NCI-H446 treated with DMSO at 0.1 percent for 48 hours (cell line): ENCODE measurements around the gene IGF1R.
"Not testable (repeated sequence)": the region's sequence is repeated elsewhere in the genome, so short reads cannot be mapped to it uniquely, and the experiment has no call there.

Source experiments
- DNase-seq: peaks from one replicate; lab custom pipeline; 2025; lab: John Stamatoyannopoulos, UW

IGF1R gene

GRCh38 chr15:98998279-98998678, 349.9 kb downstream of the IGF1R start:
- DNase-seq = no peak

- no peak for DNase-seq
Measured at GRCh38 chr15:98999233-98999632, 350.9 kb downstream of the IGF1R start.

- no peak for DNase-seq
Measured at GRCh38 chr15:99002226-99002625, 353.9 kb downstream of the IGF1R start.

- DNase-seq = not testable (repeated sequence)
Measured at GRCh38 chr15:99003317-99003716, 355.0 kb downstream of the IGF1R start.

- not testable (repeated sequence) for DNase-seq
Measured at GRCh38 chr15:99004998-99005974, 356.9 kb downstream of the IGF1R start.

GRCh38 chr15:99006146-99006545, 357.8 kb downstream of the IGF1R start:
- no peak for DNase-seq

GRCh38 chr15:99006904-99007495, 358.7 kb downstream of the IGF1R start:
- no peak for DNase-seq

- no peak for DNase-seq
Measured at GRCh38 chr15:99009741-99010330, 361.5 kb downstream of the IGF1R start.

GRCh38 chr15:99010768-99011167, 362.4 kb downstream of the IGF1R start:
- no peak for DNase-seq
